ENCODE measurements around the gene NALF2.

Gene NALF2

GRCh38 chrX:69538321-69538876 lies 34.3 kb downstream of the NALF2 start:
- TF ChIP-seq EZH2 (IDR thresholded peaks at IDR 0.05; ENCODE audit: borderline replicate concordance, low read depth, low read length, severe bottlenecking): no peak
- TF ChIP-seq, protein P1, sequence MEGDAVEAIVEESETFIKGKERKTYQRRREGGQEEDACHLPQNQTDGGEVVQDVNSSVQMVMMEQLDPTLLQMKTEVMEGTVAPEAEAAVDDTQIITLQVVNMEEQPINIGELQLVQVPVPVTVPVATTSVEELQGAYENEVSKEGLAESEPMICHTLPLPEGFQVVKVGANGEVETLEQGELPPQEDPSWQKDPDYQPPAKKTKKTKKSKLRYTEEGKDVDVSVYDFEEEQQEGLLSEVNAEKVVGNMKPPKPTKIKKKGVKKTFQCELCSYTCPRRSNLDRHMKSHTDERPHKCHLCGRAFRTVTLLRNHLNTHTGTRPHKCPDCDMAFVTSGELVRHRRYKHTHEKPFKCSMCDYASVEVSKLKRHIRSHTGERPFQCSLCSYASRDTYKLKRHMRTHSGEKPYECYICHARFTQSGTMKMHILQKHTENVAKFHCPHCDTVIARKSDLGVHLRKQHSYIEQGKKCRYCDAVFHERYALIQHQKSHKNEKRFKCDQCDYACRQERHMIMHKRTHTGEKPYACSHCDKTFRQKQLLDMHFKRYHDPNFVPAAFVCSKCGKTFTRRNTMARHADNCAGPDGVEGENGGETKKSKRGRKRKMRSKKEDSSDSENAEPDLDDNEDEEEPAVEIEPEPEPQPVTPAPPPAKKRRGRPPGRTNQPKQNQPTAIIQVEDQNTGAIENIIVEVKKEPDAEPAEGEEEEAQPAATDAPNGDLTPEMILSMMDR (IDR thresholded peaks at IDR 0.05; ENCODE audit: borderline replicate concordance, extremely low read depth, low read length, poor library complexity, severe bottlenecking): no peak

GRCh38 chrX:69539437-69539836 lies 35.3 kb downstream of the NALF2 start:
- Histone ChIP-seq H3K79me2 (ENCODE audit: insufficient read depth, low read length) (no peaks in the 10 kb centered on the region), H3K9ac (ENCODE audit: low read depth, low read length) (no peak overlapping the region), H3K4me3 (ENCODE audit: low read depth in 1 of 2, low read length in 2 of 2) (no peak overlapping the region), H3K27ac (ENCODE audit: low read length) (no peak overlapping the region), H3K4me2 (ENCODE audit: insufficient read depth, low read length) (no peak overlapping the region), H3K4me1 (ENCODE audit: insufficient read depth, low read length) (no peaks in the 10 kb centered on the region), H4K20me1 (ENCODE audit: insufficient read depth, low read length) (no peaks in the 10 kb centered on the region), H3K27me3 (ENCODE audit: insufficient read depth, low read length, poor library complexity) (no peaks in the 10 kb centered on the region), H3K9me3 (ENCODE audit: insufficient read depth, low read length, severe bottlenecking) (no peaks in the 10 kb centered on the region), H3K36me3 (ENCODE audit: insufficient read depth, low read length) (no peaks in the 10 kb centered on the region), H2AFZ (ENCODE audit: low read depth, low read length) (no peak overlapping the region)
- TF ChIP-seq EZH2 (IDR thresholded peaks at IDR 0.05; ENCODE audit: borderline replicate concordance, low read depth, low read length, severe bottlenecking): no peak
- TF ChIP-seq, protein P1 (IDR thresholded peaks at IDR 0.05; ENCODE audit: borderline replicate concordance, extremely low read depth, low read length, poor library complexity, severe bottlenecking): no peak
- ATAC-seq (ENCODE audit: insufficient read depth, low read depth) (no peak), DNase-seq (no peak)

More at GRCh38 chrX:69538321-69538876, 34.3 kb downstream of the NALF2 start:
- Histone ChIP-seq H3K36me3 (ENCODE audit: insufficient read depth, low read length) (no peaks in the 10 kb centered on the region), H3K9ac (ENCODE audit: low read depth, low read length) (no peak overlapping the region), H2AFZ (ENCODE audit: low read depth, low read length) (no peak overlapping the region), H3K27me3 (ENCODE audit: insufficient read depth, low read length, poor library complexity) (no peaks in the 10 kb centered on the region), H3K79me2 (ENCODE audit: insufficient read depth, low read length) (no peaks in the 10 kb centered on the region), H4K20me1 (ENCODE audit: insufficient read depth, low read length) (no peaks in the 10 kb centered on the region), H3K4me2 (ENCODE audit: insufficient read depth, low read length) (no peak overlapping the region), H3K4me1 (ENCODE audit: insufficient read depth, low read length) (no peaks in the 10 kb centered on the region), H3K4me3 (ENCODE audit: low read depth in 1 of 2, low read length in 2 of 2) (no peak overlapping the region), H3K27ac (ENCODE audit: low read length) (no peak overlapping the region), H3K9me3 (ENCODE audit: insufficient read depth, low read length, severe bottlenecking) (no peaks in the 10 kb centered on the region)
- DNase-seq: no peak
- no peak for ATAC-seq (ENCODE audit: insufficient read depth, low read depth)

DNA sequence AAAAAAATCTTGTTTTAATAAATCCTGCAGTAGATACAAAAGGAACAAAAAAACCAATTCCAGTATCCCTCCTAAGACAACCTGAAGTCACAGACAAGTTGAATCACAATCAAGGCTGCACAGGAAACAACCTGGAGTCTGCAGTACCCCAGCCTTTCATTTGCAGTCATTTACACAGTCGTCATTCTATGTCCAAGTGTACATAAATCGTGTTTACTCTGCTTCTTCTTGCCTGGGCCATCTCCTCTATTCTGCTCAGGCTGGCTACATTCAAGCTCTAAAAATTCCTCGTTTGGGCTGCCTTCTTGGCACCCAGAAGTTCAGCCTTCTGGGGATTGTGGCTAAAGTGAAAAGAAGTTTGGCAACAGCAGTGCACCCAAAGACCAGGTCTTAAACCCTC lies 37.8 kb downstream of the NALF2 start:
- H3K27me3 ChIP-seq (ENCODE audit: insufficient read depth, low read length, poor library complexity): no peaks in the 10 kb centered on the region
- H3K4me3 ChIP-seq (ENCODE audit: low read depth in 1 of 2, low read length in 2 of 2): no peak overlapping the region
- no peak overlapping the region for H3K4me2 ChIP-seq (ENCODE audit: insufficient read depth, low read length)
- ATAC-seq (ENCODE audit: insufficient read depth, low read depth) (no peak), DNase-seq (no peak)
- H4K20me1 ChIP-seq (ENCODE audit: insufficient read depth, low read length): no peaks in the 10 kb centered on the region
- TF ChIP-seq EZH2 (IDR thresholded peaks at IDR 0.05; ENCODE audit: borderline replicate concordance, low read depth, low read length, severe bottlenecking): no peak
- TF ChIP-seq, protein P1 (IDR thresholded peaks at IDR 0.05; ENCODE audit: borderline replicate concordance, extremely low read depth, low read length, poor library complexity, severe bottlenecking): no peak
- H2AFZ ChIP-seq (ENCODE audit: low read depth, low read length): no peak overlapping the region
- H3K36me3 ChIP-seq (ENCODE audit: insufficient read depth, low read length): no peaks in the 10 kb centered on the region
- no peak overlapping the region for H3K27ac ChIP-seq (ENCODE audit: low read length)
- H3K9ac ChIP-seq (ENCODE audit: low read depth, low read length): no peak overlapping the region
- peaks cover 7% of the 10 kb centered on the region for H3K9me3 ChIP-seq (ENCODE audit: insufficient read depth, low read length, severe bottlenecking)
- H3K4me1 ChIP-seq (ENCODE audit: insufficient read depth, low read length): no peaks in the 10 kb centered on the region
- no peaks in the 10 kb centered on the region for H3K79me2 ChIP-seq (ENCODE audit: insufficient read depth, low read length)

All from DND-41 (cell line).